HG03432 (cell line): ENCODE measurements around the gene RGPD6.
"Not testable (repeated sequence)": the region's sequence is repeated elsewhere in the genome, so short reads cannot be mapped to it uniquely, and the experiment has no call there.

Source experiments
- ATAC-seq: cut with Tn5 transposase; IDR thresholded peaks from one replicate; pipeline ENCODE4 v1.9.1; 2021; ENCODE audit warnings: mild to moderate bottlenecking, moderate library complexity; ENCODE audit not compliant: unreplicated experiment

Gene RGPD6

GRCh38 chr2:110482697-110483096, 94.3 kb downstream of the RGPD6 start:
- ATAC-seq = not testable (repeated sequence)

GRCh38 chr2:110481200-110481599, 95.8 kb downstream of the RGPD6 start:
- ATAC-seq = not testable (repeated sequence)

- not testable (repeated sequence) for ATAC-seq
Measured at GRCh38 chr2:110480084-110480483, 96.9 kb downstream of the RGPD6 start.

GRCh38 chr2:110477370-110477769, 99.7 kb downstream of the RGPD6 start:
- not testable (repeated sequence) for ATAC-seq

- ATAC-seq = not testable (repeated sequence)
Measured at GRCh38 chr2:110476952-110477351, 100.1 kb downstream of the RGPD6 start.

DNA sequence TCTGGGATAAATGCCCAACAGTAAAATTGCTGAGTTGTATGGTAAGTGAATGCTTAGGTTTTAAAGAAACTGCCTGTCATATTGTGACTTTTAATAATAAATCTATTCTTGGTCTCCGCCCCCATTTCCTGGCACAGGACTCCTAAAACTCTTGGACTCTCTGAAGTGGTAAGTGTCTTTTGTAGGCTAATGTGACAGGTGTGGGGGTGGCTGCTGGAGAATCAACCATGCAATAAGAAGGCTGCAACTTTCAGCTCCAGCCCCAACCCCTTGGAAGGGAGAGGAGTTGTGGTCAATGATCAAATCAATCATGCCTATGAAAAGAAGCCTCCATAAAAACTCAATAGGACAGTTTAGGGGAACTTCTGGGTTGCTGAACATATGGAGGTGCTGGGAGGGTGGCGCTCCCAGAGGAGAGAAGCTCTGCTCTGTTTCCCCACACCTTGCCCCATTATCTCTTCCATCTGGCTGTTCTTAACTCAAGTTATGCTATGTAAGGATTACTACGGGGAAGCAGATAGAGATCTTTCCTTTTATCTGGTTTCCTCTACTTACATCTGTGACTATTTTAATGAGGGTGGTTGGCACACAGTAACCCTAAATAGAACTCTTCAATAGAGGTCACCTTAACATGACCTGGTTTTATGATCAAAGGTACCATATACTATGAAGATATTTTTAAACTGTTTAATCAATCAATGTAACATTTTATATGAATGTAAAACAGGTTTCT, 101.2 kb downstream of the RGPD6 start:
- ATAC-seq = not testable (repeated sequence)

DNA sequence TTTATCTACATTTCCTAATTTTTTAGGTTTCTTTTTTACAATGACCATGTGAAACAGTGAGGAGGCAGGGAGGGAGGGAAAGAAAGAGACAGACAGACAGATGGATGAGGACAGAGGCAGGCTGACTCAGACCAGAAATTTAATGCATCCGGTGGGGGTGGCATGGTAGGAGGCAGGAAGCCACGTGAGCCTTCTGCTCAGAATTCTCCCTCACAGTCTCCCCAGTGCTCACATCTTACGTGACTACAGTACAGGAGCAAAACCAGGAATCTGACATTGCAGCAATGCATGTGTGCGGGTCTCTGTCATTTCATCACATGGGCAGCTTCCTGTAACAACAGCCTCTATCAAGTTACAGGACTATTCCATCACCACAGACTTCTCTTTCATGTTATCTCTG, 102.1 kb downstream of the RGPD6 start:
- peak; percentile 98 for ATAC-seq

DNA sequence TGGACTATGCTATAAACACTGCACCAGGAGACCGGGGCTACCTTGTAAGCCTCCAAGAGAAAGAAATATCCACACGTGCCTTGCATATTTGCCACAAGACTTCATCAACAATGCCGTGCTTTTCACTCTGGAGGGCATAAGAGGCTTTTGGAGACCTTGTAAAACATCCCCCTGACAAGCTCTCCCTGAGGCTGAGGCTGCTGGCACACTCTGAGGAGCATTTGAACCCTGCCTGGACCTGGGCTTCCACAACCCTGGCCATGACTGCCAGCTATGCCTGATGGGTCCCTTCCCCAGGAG, 104.0 kb downstream of the RGPD6 start:
- ATAC-seq = not testable (repeated sequence)

DNA sequence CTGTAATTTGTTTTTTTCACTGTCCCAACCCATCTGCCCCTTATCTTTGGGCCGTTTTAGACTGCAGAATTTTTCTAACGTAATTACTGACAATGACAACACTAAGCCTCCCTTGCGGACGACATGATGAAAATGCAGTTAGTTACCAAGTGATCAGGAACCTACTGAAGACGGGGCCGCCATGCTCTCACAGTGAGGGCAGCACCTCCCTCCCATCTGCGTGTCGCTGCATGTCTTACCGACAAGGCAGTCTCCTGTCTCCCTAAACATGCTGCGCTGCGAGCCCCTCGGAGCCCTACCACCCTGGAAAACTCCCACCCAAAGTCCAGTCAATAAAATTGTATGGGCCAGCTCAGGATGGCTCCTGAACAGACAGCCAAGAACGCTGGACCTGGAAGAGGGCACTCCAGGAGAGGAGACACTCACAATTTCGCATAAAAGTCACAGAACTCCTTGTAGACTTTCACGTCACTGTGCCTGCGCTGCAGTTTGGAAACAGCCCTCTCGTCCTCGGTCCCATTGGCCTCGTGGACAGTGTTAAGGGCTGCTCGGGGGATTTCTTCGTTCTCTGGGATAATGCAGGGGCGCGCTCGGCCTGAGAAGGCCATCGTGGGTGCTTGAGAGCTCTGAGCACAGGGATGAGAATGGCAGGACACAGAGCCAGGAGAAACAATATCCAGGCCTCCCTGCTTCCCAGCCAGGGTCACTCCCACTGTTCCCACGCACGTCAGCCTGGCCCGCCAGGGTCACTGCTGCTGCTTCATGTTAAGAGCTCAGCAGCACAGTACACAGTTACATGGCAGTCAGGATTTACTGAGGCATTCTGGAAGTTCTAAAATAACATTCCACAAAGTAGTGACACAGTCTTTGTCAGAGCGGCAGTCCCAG, 104.6 kb downstream of the RGPD6 start, which contains the start of gene LIMS4:
Gene LIMS4, minus strand, starts transcription at position 646 of the 888 bp plus-strand sequence. Its CDS starts 38 bp downstream, at position 608.
- ATAC-seq = not testable (repeated sequence)

GRCh38 chr2:110468921-110469320, 108.1 kb downstream of the RGPD6 start:
- not testable (repeated sequence) for ATAC-seq

DNA sequence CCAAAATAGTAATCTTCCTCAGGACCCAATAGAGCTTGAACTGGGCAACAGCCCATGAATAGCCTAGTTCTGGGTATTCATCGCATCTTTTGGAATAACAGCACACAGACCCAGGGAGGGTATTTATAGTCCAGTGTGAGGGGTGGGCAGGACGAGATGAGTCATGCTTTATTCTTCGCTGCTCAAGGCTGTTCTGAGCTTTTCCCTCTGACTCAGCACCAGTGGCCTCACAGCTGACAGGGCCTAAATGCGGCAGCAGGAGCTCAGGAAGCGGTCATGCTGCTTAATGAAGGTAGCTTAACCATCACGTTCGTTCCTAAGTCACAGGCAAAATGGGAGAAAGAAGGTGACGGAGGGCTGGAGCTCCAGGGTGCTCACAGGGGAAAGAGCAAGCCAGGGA, 111.7 kb downstream of the RGPD6 start:
- ATAC-seq = peak; percentile 92
